GM12865 (cell line): ENCODE measurements around the gene C9orf43.
"Not testable (repeated sequence)": the region's sequence is repeated elsewhere in the genome, so short reads cannot be mapped to it uniquely, and the experiment has no call there.

ENCODE experiments used
- DNase-seq: peaks from one replicate; pipeline ENCODE4 v3.0.0; 2010; ENCODE audit warnings: low read depth
- H3K4me3 ChIP-seq: 2 replicates; pipeline ENCODE4 v1.5.1; 2011; ENCODE audit warnings: mild to moderate bottlenecking, low read depth, low read length, control low read depth
- TF ChIP-seq, protein P1 (sequence below): IDR thresholded peaks from 2 replicates; pipeline ENCODE4 v1.5.1; 2011; ENCODE audit warnings: low read length, control low read depth, low read depth, inconsistent platforms; ENCODE audit not compliant: insufficient read depth; ENCODE audit errors: missing control alignments

Gene C9orf43

GRCh38 chr9:113375057-113376023, 35.2 kb upstream of the C9orf43 start:
- H3K4me3 ChIP-seq: peak overlapping the region; percentile 84
- DNase-seq: no peak
- TF ChIP-seq, protein P1, sequence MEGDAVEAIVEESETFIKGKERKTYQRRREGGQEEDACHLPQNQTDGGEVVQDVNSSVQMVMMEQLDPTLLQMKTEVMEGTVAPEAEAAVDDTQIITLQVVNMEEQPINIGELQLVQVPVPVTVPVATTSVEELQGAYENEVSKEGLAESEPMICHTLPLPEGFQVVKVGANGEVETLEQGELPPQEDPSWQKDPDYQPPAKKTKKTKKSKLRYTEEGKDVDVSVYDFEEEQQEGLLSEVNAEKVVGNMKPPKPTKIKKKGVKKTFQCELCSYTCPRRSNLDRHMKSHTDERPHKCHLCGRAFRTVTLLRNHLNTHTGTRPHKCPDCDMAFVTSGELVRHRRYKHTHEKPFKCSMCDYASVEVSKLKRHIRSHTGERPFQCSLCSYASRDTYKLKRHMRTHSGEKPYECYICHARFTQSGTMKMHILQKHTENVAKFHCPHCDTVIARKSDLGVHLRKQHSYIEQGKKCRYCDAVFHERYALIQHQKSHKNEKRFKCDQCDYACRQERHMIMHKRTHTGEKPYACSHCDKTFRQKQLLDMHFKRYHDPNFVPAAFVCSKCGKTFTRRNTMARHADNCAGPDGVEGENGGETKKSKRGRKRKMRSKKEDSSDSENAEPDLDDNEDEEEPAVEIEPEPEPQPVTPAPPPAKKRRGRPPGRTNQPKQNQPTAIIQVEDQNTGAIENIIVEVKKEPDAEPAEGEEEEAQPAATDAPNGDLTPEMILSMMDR: no peak

- H3K4me3 ChIP-seq: peak within 1 kb of the TSS; percentile 84
- TF ChIP-seq, protein P1: no peak
- peak; percentile 91 for DNase-seq
Observed at GRCh38 chr9:113376634-113377567, 33.6 kb upstream of the C9orf43 start, which contains the start of gene HDHD3. Gene HDHD3 (minus strand): TSS chr9:113376986. CDS start chr9:113374354, 2,632 bp downstream.

GRCh38 chr9:113379094-113379828, 31.3 kb upstream of the C9orf43 start:
- H3K4me3 ChIP-seq, DNase-seq: not testable (repeated sequence)

DNA sequence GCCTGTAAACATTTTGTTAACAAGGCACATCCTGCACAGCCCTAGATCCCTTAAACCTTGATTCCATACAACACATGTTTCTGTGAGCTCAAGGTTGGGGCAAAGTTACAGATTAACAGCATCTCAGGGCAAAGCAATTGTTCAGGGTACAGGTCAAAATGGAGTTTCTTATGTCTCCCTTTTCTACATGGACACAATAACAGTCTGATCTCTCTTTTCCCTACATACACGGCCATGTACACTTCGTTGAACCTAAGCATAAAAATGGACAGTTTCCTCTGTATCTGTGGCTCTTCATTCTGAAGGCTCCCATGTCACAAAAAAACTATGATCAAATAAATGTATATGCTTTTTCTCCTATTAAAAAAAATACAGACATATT, 30.7 kb upstream of the C9orf43 start:
- not testable (repeated sequence) for H3K4me3 ChIP-seq, DNase-seq

GRCh38 chr9:113380869-113381378, 29.6 kb upstream of the C9orf43 start:
- TF ChIP-seq, protein P1: no peak
- DNase-seq: peak; percentile 86
- H3K4me3 ChIP-seq: no peak overlapping the region

- DNase-seq, H3K4me3 ChIP-seq: not testable (repeated sequence)
Observed at GRCh38 chr9:113381441-113381840, 29.1 kb upstream of the C9orf43 start.

DNA sequence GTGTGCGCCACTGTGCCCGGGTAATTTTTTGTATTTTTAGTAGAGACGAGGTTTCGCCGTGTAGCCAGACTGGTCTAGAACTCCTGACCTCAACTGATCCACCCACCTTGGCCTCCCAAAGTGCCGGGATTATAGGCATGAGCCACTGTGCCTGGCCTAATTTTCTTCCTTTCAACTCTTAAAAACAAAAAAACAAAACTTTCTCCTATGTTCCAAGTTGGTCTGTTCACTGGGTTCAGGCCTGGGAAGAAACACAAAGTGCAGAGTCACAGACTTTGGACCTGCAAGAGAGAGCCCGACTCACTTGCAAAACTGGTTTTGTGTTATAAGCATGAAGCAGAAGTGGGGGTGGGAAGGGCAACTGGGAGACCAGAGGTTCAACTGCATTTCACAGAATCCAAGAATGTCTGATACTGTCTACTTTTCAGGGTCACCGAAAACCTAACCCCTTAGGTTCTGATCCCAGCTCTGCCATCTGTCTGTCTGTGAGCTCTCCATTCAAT, 28.6 kb upstream of the C9orf43 start:
- DNase-seq: no peak
- H3K4me3 ChIP-seq: no peak overlapping the region
- TF ChIP-seq, protein P1: no peak
